Measurements from ENCODE around the gene SLC35G3.

Gene SLC35G3

DNA sequence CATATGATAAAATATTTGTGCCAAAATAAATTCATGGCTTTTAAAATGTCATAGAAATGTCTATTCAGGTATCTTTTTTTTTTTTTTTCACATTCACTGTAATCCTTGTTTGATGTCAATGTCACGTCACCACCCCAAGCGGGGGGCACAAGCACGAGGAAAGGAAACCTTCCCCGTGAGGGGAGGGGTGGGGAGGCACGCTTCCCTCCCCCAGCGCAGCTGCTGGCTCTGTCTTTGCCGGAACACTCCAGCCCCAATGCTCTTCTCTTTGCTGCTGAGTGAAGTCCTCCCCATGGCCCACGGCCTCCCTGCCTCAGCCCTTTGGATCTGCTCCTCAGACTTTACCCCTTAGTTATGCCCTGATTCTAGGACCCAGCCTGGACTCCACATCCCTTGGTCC is 1.5 kb downstream of the SLC35G3 start:
- no peak overlapping the region for H3K27ac Mint-ChIP-seq
- no peak overlapping the region for H3K4me3 Mint-ChIP-seq
- no peaks in the 10 kb centered on the region for H3K36me3 Mint-ChIP-seq (ENCODE audit: low read depth)
- peaks cover 16% of the 10 kb centered on the region for H3K9me3 Mint-ChIP-seq
- TF ChIP-seq, protein P1, sequence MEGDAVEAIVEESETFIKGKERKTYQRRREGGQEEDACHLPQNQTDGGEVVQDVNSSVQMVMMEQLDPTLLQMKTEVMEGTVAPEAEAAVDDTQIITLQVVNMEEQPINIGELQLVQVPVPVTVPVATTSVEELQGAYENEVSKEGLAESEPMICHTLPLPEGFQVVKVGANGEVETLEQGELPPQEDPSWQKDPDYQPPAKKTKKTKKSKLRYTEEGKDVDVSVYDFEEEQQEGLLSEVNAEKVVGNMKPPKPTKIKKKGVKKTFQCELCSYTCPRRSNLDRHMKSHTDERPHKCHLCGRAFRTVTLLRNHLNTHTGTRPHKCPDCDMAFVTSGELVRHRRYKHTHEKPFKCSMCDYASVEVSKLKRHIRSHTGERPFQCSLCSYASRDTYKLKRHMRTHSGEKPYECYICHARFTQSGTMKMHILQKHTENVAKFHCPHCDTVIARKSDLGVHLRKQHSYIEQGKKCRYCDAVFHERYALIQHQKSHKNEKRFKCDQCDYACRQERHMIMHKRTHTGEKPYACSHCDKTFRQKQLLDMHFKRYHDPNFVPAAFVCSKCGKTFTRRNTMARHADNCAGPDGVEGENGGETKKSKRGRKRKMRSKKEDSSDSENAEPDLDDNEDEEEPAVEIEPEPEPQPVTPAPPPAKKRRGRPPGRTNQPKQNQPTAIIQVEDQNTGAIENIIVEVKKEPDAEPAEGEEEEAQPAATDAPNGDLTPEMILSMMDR (IDR thresholded peaks at IDR 0.05; ENCODE audit: unreplicated experiment in 3 of 3): no peak
- H3K27me3 Mint-ChIP-seq (ENCODE audit: low read depth): no peaks in the 10 kb centered on the region
- H3K4me1 Mint-ChIP-seq: no peaks in the 10 kb centered on the region

DNA sequence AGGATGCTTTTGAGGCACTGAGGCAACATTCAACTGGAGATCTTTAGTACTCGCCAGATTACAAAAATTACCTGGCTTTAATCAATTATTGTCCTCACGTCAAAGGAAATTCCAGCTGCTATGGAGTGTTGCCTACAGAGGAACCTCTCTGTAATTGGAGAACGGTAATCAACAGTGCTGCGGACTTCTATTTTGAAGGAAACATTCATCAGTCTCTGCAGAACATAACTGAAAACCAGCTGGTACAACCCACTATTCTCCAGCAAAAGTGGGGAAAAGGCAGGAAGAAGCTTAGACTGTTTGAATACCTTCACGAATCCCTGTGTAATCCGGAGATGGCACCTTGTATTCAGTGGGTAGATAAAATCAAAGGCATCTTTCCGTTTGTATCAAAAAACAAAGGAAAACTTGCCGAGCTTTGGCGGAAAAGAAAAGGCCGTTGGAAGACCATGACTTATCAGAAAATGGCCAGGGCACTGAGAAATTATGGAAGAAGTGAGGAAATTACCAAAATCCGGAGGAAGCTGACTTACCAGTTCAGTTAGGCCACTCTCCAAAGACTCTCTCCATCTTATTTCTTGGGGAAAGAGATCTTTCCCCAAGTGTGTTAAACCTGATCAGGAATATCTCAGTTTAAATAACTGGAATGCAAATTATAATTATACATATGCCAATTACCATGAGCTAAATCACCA is 3.0 kb downstream of the SLC35G3 start:
- Mint-ChIP-seq H3K27me3 (ENCODE audit: low read depth) (no peaks in the 10 kb centered on the region), H3K4me1 (no peaks in the 10 kb centered on the region), H3K9me3 (peaks cover 9% of the 10 kb centered on the region), H3K27ac (no peak overlapping the region), H3K4me3 (no peak overlapping the region), H3K36me3 (ENCODE audit: low read depth) (no peaks in the 10 kb centered on the region)
- TF ChIP-seq, protein P1 (IDR thresholded peaks at IDR 0.05; ENCODE audit: unreplicated experiment in 3 of 3): no peak

DNA sequence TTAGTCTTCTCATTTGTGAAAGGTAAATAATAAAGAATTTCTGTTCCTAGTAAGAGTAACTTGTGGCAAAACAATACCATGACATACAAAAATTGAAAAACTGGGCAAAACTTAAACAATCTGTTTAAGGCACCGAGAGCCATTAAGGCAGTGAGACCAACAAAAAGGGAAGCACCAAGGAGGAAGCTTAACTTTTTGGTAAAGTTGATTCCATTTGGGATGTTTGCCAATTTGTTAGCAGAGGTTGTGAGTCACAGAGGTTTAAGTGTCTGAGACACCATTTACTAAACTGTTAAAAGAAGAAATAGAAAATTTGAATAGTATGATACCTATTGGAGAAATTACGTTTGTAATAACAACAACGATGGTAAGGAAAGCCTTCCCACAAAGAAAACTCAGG is 4.9 kb downstream of the SLC35G3 start:
- H3K36me3 Mint-ChIP-seq (ENCODE audit: low read depth): no peaks in the 10 kb centered on the region
- H3K9me3 Mint-ChIP-seq: peaks cover 3% of the 10 kb centered on the region
- H3K4me1 Mint-ChIP-seq: no peaks in the 10 kb centered on the region
- TF ChIP-seq, protein P1 (IDR thresholded peaks at IDR 0.05; ENCODE audit: unreplicated experiment in 3 of 3): no peak
- no peaks in the 10 kb centered on the region for H3K27me3 Mint-ChIP-seq (ENCODE audit: low read depth)
- no peak overlapping the region for H3K4me3 Mint-ChIP-seq
- no peak overlapping the region for H3K27ac Mint-ChIP-seq

DNA sequence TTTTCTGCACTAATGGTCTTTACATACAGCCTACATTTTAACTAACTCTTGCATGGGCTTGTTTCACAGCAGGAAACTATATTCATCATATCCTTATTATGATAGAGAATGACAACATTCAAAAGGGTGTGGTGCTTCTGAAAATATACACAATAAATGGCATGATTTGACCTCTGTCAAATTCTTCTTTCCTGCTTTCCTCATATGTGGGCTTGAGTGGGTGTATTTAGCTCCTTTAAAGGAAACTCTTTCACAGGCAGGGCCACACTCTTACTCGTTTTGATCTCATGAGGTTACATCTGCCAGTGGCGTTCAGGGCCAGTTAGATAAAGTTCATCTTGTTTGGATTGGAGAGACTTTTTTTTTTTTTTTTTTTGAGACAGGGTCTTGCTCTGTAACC is 6.1 kb downstream of the SLC35G3 start:
- Mint-ChIP-seq H3K4me3 (no peak overlapping the region), H3K9me3 (no peaks in the 10 kb centered on the region), H3K27me3 (ENCODE audit: low read depth) (peaks cover 9% of the 10 kb centered on the region), H3K36me3 (ENCODE audit: low read depth) (no peaks in the 10 kb centered on the region), H3K4me1 (no peaks in the 10 kb centered on the region), H3K27ac (no peak overlapping the region)
- TF ChIP-seq, protein P1 (IDR thresholded peaks at IDR 0.05; ENCODE audit: unreplicated experiment in 3 of 3): no peak

DNA sequence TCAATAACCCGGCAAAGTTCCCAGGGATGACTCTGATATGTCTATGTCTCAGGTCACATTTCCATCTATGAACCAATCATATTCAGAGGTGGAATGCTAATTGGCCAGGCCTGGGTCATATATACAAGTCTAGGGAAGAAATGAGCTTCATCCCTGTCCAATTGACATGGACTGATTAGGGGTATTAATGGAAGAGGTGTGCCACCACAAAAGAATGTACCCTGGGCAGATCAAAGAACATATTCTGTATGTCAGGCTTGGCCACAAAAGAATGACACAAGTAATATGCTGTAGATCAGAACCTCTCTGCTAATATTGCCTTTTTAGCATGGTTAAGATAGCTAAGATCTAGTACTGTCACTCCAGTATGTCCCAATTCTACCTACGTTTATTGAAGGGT is 6.7 kb downstream of the SLC35G3 start:
- Mint-ChIP-seq H3K27ac (no peak overlapping the region), H3K27me3 (ENCODE audit: low read depth) (peaks cover 16% of the 10 kb centered on the region), H3K36me3 (ENCODE audit: low read depth) (no peaks in the 10 kb centered on the region), H3K4me1 (no peaks in the 10 kb centered on the region), H3K4me3 (no peak overlapping the region), H3K9me3 (no peaks in the 10 kb centered on the region)
- TF ChIP-seq, protein P1 (IDR thresholded peaks at IDR 0.05; ENCODE audit: unreplicated experiment in 3 of 3): no peak

DNA sequence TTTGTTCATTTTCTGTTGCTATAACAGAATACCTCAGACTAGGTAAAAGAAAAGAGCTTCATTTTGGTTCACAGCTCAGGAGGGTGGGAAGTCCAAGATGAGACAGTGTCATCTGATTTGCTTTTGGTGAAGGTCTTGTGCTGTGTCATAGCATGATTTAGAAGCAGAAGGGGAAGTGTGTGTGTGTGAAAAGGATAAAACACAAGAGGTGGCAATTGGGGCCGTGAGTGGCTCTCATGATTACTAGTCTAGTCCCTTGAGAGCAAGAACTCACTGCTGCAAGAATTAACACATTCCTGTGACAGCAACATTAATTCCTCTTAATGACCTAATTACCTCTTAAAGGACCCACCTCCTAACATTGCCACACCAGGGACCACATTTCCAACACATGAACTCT is 8.3 kb downstream of the SLC35G3 start:
- H3K27me3 Mint-ChIP-seq (ENCODE audit: low read depth): peaks cover 24% of the 10 kb centered on the region

More for the DNA sequence above, 8.3 kb downstream of the SLC35G3 start:
- H3K4me1 Mint-ChIP-seq: no peaks in the 10 kb centered on the region
- no peak overlapping the region for H3K27ac Mint-ChIP-seq
- no peaks in the 10 kb centered on the region for H3K36me3 Mint-ChIP-seq (ENCODE audit: low read depth)
- no peaks in the 10 kb centered on the region for H3K9me3 Mint-ChIP-seq
- no peak overlapping the region for H3K4me3 Mint-ChIP-seq
- TF ChIP-seq, protein P1 (IDR thresholded peaks at IDR 0.05; ENCODE audit: unreplicated experiment in 3 of 3): no peak
